ENCODE data around the gene ITGB4. TPM values are rescaled to one million over a fixed set of nuclear protein-coding genes. Genes with fewer than 3 reads are reported as not detected.

The ITGB4 gene
- polyA plus RNA-seq, 1 of the 3 experiments (the other 2 are of a cell fraction), result 7.0 TPM

GRCh38 chr17:75784473-75785015 is 63.3 kb downstream of the ITGB4 start, which contains the start of gene UNK:
TSS of gene UNK (plus strand) at chr17:75784806. CDS start at chr17:75784881, 75 bp downstream.
- peak within 1 kb of the TSS; percentile 94 for H3K9ac ChIP-seq
- CTCF ChIA-PET, result interaction anchor here (1.2 to 10.3 kb wide), 17 partner anchors 9 to 165 kb away, joined by 3 to 121 read pairs (median 9); partner anchors contain the start of genes GALK1, SMIM5, UNC13D and WBP2
- peak within 1 kb of the TSS; percentile 98 for H3K27ac ChIP-seq (ENCODE audit: low read depth in 2 of 2, low read length in 1 of 2)
- H3K79me2 ChIP-seq (ENCODE audit: insufficient read depth), result peaks cover 44% of the 10 kb centered on the region
- H4K20me1 ChIP-seq (ENCODE audit: insufficient read depth), result no peaks in the 10 kb centered on the region; the same call in 1 of the 2 replicates
- H3K9me2 ChIP-seq, result no peaks in the 10 kb centered on the region
- peaks cover 35% of the 10 kb centered on the region for H3F3A ChIP-seq (replicated peaks; ENCODE audit: insufficient read depth)
- no peaks in the 10 kb centered on the region for H3K27me3 ChIP-seq (ENCODE audit: insufficient read depth)
- peak; percentile 99 for DNase-seq
- peaks cover 16 to 20% of the 10 kb centered on the region in 2 experiments for H3K4me1 ChIP-seq (ENCODE audit: control insufficient read depth in 1 of 2, insufficient read depth in 2 of 2, low read depth in 1 of 2, low read length in 1 of 2)
- peak within 1 kb of the TSS; percentile 88 for H3K4me2 ChIP-seq
- 0% methylated on average over 38 of the region's 45 CpGs for WGBS (ENCODE audit: low lambda C conversion rate)
- peak within 1 kb of the TSS; percentile 90 for H2AFZ ChIP-seq (ENCODE audit: low read depth)
- peaks cover 0 to 4% of the 10 kb centered on the region in 2 experiments for H3K36me3 ChIP-seq (replicated peaks in 1 of 2; ENCODE audit: control insufficient read depth in 1 of 2, insufficient read depth in 2 of 2, low read length in 1 of 2)
- POLR2A ChIA-PET, result interaction anchor here (0.5 to 4.0 kb wide), 17 partner anchors 9 to 107 kb away, joined by 3 to 47 read pairs (median 4); partner anchors contain the start of genes GALK1, UNC13D and WBP2
- peak within 1 kb of the TSS; percentile 65 to 72 for H3K4me3 ChIP-seq (ENCODE audit: low read depth in 2 of 2, low read length in 1 of 2)
- H3K9me3 ChIP-seq, result no peaks in the 10 kb centered on the region
- TF ChIP-seq RCOR1 (IDR thresholded peaks at IDR 0.05; ENCODE audit: low read length), result peak; percentile 32
- no peak for TF ChIP-seq MXI1 (IDR thresholded peaks at IDR 0.05; ENCODE audit: low read depth, low read length)
- TF ChIP-seq FOXJ3 (CRISPR knock-in tag; IDR thresholded peaks at IDR 0.05), result no peak
- TF ChIP-seq FOSL2 (IDR thresholded peaks at IDR 0.05; ENCODE audit: borderline replicate concordance, low read depth), result no peak
- TF ChIP-seq ZBTB33 (IDR thresholded peaks at IDR 0.05; ENCODE audit: borderline replicate concordance, low read depth), result peak; percentile 94
- TF ChIP-seq NRF1 (IDR thresholded peaks at IDR 0.05; ENCODE audit: low read depth, low read length), result peak; percentile 96
- no peak for TF ChIP-seq RAD21 (IDR thresholded peaks at IDR 0.05; ENCODE audit: low read length)
- no peak for TF ChIP-seq PBX3 (IDR thresholded peaks at IDR 0.05)
- no peak for TF ChIP-seq REST (IDR thresholded peaks at IDR 0.05; ENCODE audit: low read depth, low read length)
- no peak; the same call in 1 of the 2 replicates for TF ChIP-seq SIN3A (IDR thresholded peaks at IDR 0.05; ENCODE audit: borderline replicate concordance, low read depth, low read length)
- no peak for TF ChIP-seq RXRA (IDR thresholded peaks at IDR 0.05; ENCODE audit: borderline replicate concordance, low read depth)
- TF ChIP-seq SMC3 (IDR thresholded peaks at IDR 0.05; ENCODE audit: low read depth, low read length), result no peak
- no peak for TF ChIP-seq EP300 (IDR thresholded peaks at IDR 0.05; ENCODE audit: borderline replicate concordance in 1 of 2, low read depth in 1 of 2, low read length in 1 of 2)
- TF ChIP-seq NFIC (IDR thresholded peaks at IDR 0.05; ENCODE audit: borderline replicate concordance), result no peak
- TF ChIP-seq TAF1 (IDR thresholded peaks at IDR 0.05; ENCODE audit: borderline replicate concordance, low read depth, low read length), result peak; percentile 73
- TF ChIP-seq RFX5 (IDR thresholded peaks at IDR 0.05; ENCODE audit: low read length), result no peak
- TF ChIP-seq JUND (IDR thresholded peaks at IDR 0.05), result no peak
- TF ChIP-seq EZH2phosphoT487 (IDR thresholded peaks at IDR 0.05; ENCODE audit: borderline replicate concordance, low read depth), result no peak
- no peak for TF ChIP-seq USF2 (IDR thresholded peaks at IDR 0.05; ENCODE audit: borderline replicate concordance, low read depth, low read length)
- peak; percentile 24; the same call in 1 of the 2 replicates for TF ChIP-seq MEF2A (IDR thresholded peaks at IDR 0.05; ENCODE audit: borderline replicate concordance, low read depth)
- no peak for TF ChIP-seq TEAD4 (IDR thresholded peaks at IDR 0.05; ENCODE audit: borderline replicate concordance, insufficient read depth)
- TF ChIP-seq YY1 (IDR thresholded peaks at IDR 0.05; ENCODE audit: low read depth), result 0 out of 2 replicates have a peak, but pooled peaks have one; percentile 38
- TF ChIP-seq GABPA (IDR thresholded peaks at IDR 0.05; ENCODE audit: low read depth), result peak; percentile 54; the same call in 1 of the 2 replicates
- TF ChIP-seq POLR2AphosphoS5 (IDR thresholded peaks at IDR 0.05; ENCODE audit: low read depth, low read length), result peak; percentile 14
- TF ChIP-seq FOXM1 (IDR thresholded peaks at IDR 0.05; ENCODE audit: low read depth), result no peak

Data from SK-N-SH (cell line).